COLO829 (cell line): ENCODE measurements around the gene BTG4.

Experiments
- DNase-seq: peaks from one replicate; pipeline ENCODE4 v3.0.0; 2012; ENCODE audit warnings: low spot score

The BTG4 gene

DNA sequence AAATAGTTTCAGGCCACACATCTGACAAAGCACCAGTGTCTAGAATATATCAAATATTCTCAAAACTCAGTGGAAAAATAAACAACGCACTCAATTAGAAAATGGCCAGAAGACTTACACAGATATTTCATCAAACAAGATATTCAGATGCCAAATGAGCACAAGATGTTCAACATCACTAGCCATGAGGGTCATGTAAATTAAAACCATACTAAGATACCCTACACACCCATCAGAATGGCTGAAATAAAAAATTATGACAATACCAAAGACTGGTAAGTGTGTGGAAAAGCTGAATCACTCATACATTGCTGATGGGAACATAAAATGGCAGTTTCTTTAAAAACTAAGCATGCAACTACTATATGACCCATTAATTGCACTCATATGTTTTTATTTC, 21.7 kb downstream of the BTG4 start:
- DNase-seq = no peak

DNA sequence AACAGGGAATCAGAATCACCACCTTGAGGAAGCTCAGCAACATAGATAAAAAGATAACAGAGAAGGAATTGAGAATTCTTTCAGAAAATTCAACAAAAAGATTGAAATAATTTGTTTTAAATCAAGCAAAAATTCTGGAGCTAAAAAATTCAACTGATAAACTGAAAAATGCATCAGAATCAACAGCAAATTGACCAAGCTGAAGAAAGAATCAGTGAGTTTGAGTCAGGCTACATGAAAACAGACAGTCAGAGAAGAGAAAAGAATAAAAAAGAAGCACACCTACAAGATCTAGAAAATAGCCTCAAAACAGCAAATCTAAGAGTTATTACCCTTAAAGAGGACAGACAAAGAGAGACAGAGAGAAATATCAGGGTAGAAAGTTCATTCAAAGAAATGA, 28.8 kb downstream of the BTG4 start:
- DNase-seq = no peak

- no peak for DNase-seq
Measured at GRCh38 chr11:111479666-111480065, 32.5 kb downstream of the BTG4 start.

DNA sequence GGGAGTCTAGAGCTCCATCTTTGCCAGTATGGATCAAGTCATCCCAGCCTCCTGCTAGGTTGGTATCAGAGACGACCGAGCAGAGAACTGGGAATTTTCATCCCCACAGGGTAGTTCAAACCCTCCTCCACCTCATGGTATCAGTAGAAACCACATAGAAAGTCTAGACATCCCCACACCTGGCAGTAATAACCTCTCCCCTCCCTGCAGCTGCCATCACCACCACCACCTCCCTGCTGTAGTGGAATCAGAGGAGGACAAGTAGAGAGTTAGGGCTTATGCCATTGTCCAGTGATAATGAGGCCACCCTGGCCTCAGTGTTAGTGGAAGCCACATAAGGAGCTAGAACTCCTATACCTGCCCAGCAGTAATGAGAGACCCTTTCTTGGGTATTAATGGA, 34.3 kb downstream of the BTG4 start:
- DNase-seq = no peak

GRCh38 chr11:111476956-111477355, 35.2 kb downstream of the BTG4 start:
- DNase-seq = no peak

DNA sequence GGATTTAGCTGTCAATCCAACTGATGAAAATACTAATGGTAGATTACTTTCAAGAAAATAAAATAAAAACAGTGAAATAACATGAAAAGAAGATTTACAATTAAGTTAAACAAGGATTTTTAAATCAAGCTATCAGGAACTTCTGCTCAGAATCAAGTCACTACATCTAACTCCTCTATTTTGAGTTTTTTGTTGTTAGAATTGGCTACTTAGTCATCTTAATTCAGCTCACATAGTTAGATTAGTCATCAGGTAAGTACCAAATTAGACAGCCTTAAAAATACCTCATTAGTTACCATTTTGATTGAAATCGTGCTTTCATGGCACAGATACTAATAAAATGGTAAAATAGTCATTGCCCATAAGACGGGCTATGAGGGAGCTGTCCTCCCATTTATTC, 35.8 kb downstream of the BTG4 start:
- no peak for DNase-seq

GRCh38 chr11:111474432-111474831, 37.8 kb downstream of the BTG4 start:
- no peak for DNase-seq

DNA sequence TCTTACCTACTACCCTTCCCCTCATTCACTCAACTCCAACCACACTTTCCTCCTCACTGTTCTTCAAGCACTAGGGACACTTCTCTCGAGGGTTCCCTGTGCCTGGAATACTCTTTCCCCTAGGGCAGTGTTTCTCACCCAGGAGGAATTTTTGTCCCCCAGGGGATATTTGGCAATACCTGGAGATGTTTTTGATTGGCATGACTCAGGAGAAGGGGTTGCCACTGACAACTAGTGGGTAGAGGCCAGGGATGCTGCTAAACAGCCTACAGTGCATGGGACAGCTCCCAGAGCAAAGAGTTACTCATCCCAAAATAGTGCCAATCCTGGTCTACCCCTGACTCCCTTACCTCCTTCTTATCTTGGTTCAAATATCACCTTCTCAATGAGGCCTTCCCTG, 40.0 kb downstream of the BTG4 start:
- no peak for DNase-seq

DNA sequence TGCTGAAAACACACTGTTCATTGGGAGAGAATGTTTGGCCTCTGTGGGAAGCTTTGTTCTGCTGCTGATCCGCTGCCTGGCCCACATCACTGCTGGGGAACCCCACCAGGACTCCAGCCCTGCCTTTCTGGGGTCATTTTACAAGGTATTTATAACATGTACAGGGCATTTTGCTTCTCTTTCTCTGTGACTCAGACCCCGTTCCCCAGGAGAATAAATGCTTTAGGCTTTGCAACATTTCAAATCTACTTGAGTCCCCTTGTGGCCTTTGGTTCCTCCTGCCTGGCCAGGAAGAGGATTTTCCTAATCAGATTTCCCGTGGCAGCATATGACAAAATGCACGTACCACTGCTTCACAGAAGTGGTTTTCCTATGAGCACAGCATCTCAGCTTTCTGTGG, 43.0 kb downstream of the BTG4 start:
- no peak for DNase-seq

GRCh38 chr11:111466615-111467014, 45.6 kb downstream of the BTG4 start:
- no peak for DNase-seq

GRCh38 chr11:111465400-111465799, 46.8 kb downstream of the BTG4 start:
- DNase-seq = no peak

DNA sequence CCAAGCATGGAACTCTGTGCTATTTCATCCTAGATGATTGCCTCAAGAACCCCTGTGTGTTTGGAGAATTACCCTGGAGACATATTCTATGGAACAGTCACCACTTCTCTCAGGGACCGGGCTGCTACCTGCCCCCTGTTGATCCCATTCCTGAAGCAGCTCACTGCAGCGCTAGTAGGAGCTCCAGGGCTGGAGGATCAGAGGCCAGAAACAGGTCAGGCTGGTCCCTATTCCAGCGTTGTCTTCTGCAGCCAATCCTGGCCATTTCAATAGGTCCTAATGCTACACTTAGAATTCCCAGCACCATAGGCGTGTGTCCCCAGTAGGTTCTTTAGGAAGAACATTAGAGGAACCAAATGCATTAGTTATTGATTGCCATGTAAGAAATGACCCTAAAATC, 48.9 kb downstream of the BTG4 start:
- DNase-seq = no peak

DNA sequence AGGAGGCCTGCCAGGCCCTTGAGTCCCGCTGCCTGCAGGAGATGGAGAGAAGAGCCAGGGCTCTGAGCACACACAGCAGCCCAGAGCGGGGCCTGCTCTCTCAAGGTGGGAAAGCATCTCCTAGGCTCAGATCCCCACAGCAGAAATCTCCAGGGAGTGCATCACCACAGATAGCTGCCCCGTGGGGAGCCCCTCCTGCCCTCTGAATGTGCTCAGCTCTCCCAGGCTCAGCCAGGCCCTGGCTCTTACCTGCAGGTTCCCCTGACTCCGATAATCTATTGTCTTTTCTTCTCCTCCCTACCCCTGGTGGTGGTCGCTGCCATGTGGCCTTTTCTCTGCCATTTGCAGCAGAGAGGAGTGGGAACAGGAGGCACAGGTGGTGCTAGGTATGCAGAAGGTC, 49.9 kb downstream of the BTG4 start:
- DNase-seq = no peak

GRCh38 chr11:111461460-111462235, 50.5 kb downstream of the BTG4 start:
- no peak for DNase-seq

- no peak for DNase-seq
Measured at GRCh38 chr11:111460856-111461255, 51.3 kb downstream of the BTG4 start.

DNA sequence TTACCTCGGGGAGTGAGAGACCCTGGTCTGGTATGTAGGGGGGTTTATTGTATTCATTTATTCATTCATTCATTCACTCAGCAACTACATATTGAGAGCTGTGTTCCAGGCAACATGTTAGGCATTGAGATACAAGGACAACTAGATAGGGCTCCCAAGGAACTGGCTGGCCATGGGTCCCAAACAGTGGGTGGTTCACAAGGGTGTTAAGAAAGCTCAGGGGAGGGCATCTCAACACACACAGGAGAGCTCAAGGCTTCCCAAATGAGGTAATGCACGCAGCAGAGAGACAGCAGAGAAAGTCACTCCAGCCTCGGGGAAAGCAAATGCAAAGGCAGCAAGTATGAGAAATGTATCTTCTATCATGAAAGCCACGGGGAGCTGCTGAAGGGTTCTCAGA, 51.8 kb downstream of the BTG4 start:
- DNase-seq = no peak

- no peak for DNase-seq
Measured at GRCh38 chr11:111459506-111460270, 52.5 kb downstream of the BTG4 start.

- no peak for DNase-seq
Measured at GRCh38 chr11:111457731-111458368, 54.3 kb downstream of the BTG4 start.

GRCh38 chr11:111456859-111457730, 55.1 kb downstream of the BTG4 start:
- no peak for DNase-seq

- DNase-seq = no peak
Measured at GRCh38 chr11:111456086-111456858, 55.9 kb downstream of the BTG4 start.
